ENCODE data around the gene DOK7.

Gene DOK7

DNA sequence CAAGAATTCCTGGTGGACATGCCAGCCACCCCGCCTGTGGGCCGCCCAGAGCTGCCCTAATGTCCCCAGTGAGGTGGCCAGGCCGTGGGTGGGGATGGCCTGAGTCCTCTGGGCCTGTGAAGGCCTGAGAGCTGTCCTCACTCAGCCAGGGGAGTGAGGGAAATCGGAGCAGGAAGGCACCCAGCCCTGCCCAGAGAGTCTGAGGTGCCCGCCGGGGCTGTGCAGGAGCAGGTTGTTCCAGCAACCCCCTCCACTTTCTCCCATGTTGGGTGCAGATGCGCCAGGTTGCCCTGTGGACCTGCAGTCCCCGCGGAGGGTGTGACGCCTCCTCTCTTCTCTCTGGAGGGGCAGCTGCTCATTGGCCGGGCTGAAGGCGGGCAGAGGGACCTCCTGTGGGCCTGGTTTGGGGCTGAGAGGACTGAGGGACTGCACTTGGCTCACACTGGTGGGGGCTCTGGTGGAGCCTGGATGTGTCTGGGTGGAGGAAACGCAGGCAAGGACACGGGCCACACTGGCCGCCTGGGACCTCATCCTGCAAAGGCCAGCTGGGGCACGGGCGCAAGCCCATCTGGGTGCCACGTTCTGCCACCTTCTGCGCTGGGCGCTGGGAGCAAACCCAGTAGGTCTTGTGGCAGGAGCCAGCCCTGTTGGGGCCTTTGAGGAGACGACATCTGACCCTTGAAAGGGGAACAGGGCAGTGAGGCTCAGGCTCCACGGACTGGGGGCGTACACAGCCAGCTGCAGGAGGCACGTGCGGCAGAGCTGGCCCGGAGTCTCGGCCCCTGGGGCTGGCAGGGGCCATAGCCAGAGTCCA is 14.0 kb downstream of the DOK7 start:
- no peak for DNase-seq

DNA sequence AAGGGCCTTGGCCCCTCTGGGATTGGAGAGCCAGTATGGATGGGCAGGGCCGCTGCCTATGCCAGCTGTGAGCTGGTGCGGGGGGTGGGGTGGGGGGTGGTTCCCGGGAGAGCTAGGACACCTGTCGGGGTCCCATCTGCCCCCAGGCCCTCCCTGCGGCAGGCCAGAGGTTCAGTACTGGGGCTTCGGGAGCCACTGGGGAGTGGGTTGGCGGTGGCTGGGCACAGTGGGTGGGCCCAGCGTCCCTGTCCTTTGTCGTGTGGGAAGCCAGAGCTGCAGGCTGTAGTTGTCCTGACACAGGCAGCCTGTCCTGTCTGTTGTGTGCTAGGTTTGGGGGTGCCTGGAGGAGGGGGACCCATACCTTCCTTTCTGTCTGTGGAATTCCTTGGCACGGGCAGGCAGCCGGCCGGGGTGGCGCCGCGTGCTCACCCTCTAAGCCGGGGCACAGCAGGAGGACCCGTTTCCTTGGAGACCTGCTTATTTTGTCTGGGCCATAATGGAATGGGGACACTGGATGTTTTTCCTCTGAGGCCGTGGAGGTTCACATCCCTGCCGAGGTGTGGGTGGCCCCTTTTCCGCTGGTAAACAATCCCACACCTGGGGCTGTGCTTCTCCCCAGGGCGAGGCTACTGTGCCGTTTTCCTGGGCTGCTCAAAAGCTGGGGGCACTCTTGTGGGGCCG is 14.8 kb downstream of the DOK7 start:
- DNase-seq = no peak

DNA sequence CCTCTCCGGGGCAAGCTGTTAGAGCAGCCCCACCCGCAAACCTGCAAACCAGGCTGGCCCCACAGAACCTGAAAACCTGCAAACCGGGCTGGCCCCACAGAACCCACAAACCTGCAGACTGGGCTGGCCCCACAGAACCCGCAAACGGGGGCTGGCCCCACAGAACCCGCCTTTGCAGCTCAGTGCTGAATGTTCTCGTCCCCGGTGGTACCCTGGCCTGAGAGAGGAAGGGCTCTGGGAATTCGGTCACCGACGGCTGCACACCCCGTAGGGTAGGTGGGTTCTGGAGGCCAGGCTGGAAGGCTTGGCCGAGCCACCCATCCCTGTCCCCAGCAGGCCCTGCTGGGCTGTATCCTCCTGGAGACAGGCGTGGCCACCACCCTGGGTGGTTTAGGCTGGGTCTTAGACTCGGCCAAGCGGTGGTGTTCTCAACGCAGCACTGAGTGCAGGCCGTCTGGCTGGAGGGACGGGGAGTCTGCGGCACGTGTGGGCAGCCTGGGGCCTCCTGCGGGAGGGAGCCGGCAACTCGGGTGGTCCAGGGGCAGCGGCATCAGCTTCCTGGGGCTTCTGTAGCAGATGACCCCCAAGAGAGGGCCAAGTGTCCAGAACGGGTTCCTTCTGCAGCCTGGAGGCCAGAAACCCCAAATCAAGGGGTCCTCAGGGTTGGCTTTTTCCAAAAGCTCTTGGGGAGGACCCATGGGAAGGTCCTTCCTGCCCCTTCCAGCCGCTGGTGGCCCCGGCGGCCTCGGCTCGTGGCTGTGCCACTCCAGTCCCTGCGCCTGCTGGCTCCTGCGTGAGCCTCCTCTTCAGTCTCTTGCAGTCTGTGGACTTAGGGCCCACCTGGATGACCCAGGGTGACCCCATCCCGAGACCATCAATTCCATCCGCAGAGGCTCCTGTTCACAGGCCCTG is 15.6 kb downstream of the DOK7 start:
- no peak for DNase-seq

DNA sequence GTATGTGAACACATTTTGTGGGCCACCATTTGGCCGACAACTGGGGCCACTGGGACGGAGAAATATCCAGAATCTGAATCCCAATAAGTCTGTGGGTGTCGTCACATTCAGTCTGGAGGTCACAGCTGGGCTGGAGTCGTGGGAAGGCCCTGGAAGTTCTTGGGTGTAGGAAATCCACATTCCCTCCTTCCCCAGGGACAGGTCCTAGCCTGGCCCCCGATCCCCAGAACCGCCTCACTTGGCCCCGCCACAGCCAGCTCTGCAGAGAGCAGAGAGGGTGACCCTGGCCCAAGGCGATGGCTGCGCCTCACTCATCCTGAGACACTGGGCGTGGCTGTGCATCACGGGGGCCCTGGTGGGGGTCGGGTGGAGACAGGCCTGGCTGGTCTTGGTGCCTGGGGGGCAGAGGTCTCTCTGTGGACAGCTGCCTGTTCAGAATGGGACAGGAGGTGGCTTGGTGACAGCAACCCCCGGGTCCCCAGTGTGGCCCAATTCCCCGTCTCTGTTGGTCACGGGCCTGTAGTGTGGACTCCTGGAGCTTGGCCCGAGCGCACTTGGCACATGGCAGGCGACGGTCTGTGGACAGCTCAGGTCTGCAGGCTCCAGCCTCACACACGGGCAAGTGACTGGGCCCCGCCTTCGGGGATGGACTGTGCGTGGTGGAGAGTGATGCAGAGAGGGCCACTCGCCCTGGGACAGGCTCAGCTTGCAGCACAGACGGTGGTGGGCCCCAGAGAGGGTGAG is 16.4 kb downstream of the DOK7 start:
- DNase-seq = no peak

DNA sequence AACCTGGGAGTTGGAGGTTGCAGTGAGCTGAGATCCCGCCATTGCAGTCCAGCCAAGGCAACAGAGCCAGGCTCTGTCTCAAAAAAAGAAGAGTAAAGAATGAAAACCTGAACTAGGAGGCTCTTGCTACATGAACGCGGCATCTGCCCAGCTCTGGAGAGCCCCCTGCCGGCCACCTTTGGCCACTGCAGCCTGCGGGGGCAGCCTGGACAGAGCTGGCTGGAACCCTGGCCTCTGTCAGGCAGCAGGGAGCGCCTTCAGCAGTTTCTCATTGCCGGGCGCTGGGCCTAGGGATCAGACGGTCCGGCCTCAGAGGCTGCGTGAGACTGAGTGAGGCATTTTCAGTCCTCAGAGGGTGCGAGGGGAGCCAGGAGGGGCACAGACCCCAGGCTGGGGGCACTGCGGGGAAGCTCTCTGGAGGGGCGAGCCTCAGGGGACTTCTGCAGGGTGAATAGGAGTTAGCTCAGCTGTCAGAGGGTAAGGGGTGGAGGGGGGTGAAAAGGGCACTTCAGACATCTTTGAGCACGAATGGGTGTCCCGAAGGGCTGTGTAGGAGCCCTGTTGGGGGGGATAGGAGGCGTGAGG is 17.5 kb downstream of the DOK7 start:
- DNase-seq = peak; percentile 9

DNA sequence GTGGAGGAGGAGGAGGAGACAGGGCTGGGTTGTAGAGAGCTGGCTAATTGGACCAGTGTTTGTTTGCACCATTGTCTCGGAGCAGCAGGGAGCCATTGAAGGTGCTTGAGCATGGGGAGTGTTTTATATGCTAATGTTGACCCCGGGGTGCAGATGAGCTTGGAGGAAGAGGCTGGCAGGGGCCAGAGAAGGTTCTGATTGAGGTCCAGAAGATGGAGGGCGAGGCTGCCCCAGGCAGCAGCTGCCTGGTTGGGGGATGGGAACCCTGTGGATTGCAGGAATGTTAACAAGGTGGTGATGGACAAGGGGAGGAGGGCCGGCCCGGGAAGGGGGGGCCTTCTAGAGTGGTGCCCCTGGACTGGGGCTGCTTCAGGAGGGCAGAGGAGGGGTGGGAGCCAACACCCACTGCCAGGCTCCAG is 18.0 kb downstream of the DOK7 start:
- DNase-seq = no peak

DNA sequence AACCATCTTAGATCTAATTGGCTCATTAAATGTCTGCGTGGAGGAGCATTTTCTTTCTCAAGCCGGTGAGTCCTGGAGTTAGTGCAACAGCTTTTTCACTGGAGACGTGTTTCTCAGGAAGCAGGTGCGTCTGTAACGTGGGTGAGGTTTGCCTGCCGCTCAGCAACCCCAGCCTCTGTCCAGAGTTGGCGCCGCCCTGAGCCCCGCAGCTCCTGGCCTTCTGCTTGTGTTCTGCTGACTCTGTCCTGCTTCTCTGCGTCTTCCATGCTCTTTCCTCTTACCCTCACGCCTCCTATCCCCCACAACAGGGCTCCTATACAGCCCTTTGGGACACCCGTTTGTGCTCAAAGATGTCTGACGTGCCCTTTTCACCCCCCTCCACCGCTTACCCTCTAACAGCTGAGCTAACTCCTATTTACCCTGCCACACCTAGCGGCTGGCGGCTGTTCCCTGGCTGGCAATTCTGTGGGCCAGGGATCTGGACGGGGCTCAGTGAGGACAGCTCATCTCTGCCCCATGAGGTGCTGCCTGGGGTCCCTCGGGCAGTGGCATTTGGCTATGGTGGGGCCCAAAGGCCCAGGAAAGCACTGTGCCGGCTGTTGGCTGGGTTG is 18.8 kb downstream of the DOK7 start:
- DNase-seq = no peak

DNA sequence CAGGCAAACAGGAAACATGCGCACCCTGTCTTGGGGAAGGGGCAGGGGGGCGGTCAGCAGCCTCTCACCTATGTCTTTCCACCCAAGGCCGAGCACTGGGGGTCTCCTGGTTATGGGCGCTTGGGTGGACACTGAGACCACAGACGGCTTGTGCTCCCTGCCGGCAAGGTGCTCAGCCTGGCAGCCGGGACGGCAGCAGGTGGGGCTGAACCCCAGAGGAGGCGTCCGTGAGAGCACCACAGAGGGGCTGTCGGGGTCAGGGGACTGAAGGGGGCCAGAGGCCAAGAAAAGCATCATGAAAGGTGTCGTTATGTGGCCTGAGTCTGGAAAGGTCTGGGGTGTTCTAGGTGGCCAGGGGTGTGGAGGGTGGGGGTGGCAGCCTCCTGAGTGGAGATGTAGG is 19.6 kb downstream of the DOK7 start:
- DNase-seq = no peak

DNA sequence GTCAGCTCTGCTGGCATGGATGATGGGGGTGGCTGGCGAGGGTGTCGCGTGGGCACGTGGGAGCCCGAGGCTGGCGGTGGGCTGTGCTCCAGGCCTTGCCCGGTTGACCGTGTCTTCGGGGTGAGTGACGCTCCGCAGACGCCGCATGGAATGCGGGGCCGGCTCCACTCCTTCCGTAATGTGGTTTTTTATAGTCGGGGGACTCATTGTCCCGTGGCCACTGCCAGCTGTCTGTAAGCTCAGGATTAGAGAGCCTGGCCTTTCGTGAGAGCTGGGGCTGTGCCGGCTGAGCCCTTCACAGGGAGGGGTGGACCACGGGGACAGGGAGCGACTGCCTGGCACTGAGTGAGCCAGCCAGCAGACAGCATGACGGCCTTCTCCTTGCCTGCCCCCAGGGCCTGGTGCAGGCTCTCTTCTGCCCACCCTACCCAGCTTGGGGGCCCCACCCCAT is 20.4 kb downstream of the DOK7 start:
- no peak for DNase-seq

DNA sequence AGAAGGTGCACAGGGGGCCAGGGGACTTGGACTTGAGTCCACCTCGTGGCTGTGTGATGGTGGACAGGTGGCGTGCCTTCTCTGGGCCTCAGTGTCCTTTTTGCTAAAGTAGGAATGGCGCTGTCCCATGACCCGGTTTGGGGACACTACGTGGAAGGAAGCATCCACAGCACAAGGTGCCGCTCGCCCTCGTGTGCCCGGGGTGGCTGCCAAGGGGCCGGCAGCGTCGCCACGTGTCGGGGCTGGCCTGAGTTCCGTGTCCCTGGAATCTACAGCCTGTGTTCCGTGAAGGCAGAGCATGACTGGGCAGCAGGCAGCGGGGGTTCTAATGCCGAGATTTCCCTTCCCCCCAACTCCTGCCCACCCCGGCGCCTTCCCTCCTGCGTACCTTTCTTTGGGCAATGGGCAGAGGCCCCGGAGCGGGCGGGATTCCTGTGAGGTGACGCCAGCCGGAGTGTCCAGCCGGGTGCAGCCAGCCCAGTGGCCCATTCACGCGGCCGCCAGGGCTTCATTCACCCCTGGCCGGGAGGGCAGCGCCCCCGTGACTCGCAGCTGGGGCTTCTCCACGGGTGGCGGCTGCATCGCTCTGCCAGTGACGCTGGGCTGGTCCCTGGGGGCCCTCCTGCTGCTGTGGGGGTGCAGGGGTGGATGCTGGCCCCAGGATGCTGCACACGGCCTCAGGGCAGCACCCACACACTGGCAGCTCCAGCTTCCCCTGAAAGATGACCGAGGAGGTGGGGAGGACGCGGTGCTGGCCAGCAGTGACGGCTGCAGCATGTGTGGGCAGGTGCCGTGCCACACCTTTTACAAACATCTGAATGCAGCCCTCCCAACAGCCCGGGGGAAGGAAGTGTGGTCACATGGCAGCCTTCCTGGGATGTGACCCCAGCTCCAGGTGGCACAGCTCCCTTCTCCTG is 21.2 kb downstream of the DOK7 start:
- DNase-seq = no peak

DNA sequence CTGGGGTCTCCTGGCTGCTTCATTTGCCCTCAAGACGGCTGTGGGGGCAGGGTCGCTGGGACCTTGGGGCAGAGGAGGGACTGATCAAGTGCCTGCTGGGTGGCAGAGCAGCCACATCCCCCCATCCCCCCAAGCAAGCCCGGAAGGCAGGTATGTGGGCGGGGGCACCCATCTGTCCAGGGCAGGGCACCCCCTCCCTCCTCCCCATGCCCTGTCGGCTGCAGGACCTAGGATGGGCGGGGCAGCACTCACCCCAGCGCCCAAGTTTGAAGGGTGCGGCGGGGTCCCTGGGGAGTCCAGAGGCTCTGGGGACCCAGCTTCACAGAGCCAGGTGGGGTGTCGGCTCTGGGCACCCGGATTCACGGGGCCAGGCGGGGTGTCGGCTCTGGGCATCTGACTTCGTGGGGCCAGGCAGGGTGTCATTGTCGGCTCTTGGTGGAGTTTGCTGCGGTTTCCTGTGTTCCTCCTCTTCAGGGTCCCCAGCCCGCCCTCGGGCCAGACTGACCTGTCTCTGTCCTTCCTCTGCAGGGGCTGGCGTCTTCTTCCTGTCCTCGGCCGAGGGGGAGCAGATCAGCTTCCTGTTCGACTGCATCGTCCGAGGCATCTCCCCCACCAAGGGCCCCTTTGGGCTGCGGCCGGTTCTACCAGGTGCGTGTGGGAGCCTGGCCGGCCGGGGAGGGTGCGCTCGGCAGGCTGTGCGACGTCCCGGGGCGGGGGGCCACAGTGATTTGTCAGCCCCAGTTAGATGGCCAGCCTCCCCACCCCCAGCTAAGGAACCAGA is 22.1 kb downstream of the DOK7 start:
- DNase-seq = no peak

DNA sequence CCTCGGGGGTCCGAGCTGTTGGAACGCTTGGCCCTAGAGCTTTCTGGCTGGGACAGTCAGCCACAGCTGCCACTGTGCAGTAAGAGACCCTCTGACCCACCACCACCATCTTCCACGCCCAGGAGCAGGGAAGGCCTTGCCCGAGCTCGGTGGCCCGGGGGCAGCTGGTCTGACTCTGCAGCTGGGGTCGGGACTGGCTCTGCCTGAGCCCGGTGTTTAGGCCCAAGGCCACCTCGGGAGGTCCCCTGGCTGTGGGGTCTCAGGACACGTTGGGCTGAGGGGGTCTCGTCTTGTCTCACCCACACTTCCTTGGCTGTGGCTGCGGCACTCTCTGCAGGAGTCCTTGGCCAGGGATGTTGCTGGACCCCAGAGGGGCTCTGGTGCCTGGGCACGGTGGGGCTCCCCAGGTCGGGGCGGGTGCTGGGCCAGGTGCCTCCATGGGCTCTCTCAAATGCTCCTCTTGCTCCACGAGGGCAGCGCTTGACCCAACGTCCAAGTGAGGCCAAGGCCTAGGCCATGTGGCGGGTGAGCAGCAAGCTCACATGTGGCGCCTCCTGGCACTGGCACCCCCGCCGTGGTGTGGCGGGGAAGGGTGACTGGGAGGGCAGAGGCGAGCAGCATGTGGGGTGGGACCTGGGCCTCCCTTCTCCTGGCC is 22.9 kb downstream of the DOK7 start:
- no peak for DNase-seq

DNA sequence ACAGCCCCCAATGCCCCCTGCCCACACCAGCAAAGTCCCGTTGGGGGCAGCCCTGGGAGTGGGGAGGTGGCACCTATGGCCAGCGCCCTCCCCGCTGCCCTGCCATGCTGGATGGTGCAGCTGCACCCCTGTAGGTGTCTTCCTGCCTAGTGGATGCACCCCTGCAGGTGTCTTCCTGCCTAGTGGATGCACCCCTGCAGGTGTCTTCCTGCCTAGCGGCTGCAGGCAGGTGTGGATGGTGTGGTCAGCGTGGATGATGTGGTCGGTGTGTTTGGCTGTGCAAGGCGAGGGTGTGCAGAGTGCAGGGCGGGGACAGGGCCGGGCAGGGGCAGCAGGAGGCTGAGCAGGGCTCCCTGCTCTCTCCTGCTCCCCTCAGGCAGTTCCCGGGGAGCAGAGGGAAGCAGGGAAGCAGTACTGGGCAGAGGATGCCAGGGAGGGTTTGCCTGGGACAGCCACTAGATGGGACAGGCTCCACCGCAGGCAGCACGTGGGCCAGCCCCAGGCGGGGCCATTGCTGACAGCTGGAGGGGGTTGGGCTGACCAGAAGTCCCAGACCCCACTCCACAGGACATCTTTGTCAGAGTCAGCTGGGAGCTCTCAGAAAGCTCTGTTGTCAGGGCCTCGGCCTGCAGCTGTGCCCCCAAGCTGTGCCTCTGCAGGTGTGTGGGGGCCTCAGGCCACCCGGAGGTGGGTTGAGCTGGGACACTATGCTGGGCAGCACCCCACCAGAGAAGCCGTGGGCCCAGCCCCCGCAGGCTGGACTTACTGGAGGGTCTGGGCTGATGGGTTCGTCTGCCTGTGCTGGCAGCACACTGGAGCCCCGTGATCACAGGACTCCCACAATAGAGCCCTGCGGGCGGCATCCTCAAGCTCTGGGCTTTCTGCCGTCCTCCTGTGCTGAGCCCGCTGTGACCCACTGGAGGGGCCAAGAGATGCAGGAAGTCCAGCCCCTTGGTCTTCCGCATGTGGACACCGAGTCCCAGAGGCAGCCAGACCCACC is 23.7 kb downstream of the DOK7 start:
- no peak for DNase-seq

DNA sequence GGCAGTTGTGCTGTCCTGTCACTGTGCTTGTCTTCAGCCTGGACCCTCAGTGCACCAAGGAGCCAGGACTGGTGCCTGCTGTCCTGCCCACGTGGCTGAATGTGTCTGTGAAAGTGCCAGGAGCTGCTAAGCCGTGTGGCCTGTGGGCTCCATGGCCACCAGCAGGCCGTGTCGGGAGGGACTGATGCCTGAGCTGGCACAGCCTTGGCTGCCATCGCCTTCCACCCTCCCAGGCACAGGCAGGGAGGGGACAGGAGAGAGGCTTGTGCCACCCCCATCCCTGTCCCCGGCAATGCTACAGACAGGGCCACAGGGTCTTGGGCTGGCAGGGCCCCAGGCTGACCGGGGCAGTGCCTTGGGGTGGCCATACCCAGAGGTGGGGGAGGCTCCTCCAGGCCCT is 24.8 kb downstream of the DOK7 start:
- DNase-seq = no peak

DNA sequence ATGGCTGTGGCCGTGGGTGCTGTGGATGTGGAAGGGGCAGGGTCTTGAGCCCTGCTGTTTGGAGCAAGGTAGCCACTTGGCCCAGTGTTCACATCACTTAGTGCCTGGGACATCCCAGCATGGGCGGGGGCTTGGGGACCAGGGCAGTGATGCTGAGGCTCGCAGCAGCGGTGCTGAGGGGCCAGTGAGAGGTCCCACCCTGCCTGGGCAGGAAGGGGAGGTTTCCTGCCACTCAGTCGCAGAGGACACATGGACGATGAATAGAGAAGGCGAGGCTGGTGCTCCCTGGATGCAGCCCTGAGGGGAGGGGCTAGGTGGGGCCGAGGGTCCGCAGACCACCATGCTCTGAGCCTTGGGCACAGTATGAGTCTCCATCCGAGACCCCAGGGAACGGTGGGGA is 25.7 kb downstream of the DOK7 start:
- DNase-seq = no peak

DNA sequence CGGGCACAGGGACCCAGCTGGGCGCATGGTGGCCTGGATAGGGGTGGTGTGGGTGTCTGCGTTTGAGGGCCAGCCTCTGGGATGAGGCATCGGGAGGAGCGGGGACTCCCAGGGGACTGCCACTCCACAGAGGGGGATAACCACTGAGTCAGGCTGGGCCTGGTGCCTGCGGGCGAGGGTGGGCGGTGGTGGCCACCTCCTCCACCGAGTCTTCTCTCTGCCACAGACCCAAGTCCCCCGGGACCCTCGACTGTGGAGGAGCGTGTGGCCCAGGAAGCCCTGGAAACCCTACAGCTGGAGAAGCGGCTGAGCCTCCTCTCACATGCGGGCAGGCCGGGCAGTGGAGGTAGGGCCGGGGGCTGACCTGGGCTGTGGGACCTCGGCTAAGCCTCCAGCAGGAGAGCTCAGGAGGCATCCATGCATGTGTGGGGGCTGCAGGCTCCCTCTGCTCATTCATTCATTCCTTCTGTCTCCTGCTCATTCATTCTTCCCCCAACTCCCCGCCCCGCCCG is 26.4 kb downstream of the DOK7 start:
- no peak for DNase-seq

DNA sequence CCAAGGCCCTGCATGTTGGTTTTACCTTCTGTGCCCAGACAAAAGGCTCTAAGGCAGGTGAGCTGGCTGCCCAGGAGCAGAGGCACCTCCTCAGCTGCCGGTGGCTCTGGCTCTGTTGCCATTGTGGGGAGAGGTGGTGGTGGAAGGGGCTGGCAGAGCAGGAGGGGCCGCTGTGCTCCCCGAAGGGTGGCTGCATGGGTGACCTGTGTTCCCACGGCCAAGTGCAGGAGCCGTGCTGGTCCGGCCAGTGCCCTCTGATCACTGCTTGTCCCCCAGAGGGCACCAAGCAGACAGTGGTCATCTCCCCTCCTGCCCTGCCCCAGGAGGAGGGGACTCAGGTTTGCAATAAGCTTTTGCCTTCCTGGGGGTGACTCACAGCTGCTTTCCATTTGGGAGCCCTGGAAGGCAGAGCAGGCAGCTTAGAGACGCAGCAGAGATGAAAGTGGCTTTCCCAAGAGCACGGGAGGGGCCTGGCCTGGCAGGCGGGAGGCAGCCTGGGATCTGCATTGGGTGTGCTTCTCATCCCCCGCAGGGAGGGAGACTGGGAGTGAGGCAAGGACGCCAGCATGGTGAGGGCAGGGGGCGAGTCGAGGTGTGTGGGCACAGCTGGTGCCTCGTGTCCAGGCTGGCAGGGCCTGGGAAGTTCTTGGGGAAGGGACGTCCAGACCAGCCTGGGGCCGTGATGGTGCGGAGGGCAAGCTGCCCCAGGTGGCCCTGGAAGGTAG is 28.7 kb downstream of the DOK7 start:
- DNase-seq = no peak

Data from SIG-M5 (cell line).